H9 (cell line): ENCODE results near the gene OTOGL. TPM values are rescaled to one million over a fixed set of nuclear protein-coding genes. Genes with fewer than 3 reads are reported as not detected.
A peak's percentile ranks its signal among the peaks of the same experiment; 100 is the strongest.

Experiments used
- DNase-seq: peaks from one replicate; pipeline ENCODE4 v3.0.0-alpha.2; 2017
- H2AFZ ChIP-seq: one replicate; pipeline ENCODE4 v1.6.1; 2013; ENCODE audit warnings: mild to moderate bottlenecking, low read length, control low read depth, moderate library complexity
- H2AK5ac ChIP-seq: 2 replicates; pipeline ENCODE4 v1.6.1; 2013; ENCODE audit warnings: low read length, control low read depth, mixed read lengths; ENCODE audit not compliant: insufficient read length
- H2BK120ac ChIP-seq: one replicate; pipeline ENCODE4 v1.6.1; 2013; ENCODE audit warnings: low read depth, mild to moderate bottlenecking, low read length, control low read depth, inconsistent platforms; ENCODE audit not compliant: poor library complexity, severe bottlenecking
- H2BK12ac ChIP-seq: 2 replicates; pipeline ENCODE4 v1.6.1; 2013; ENCODE audit warnings: low read length, control low read depth, mixed read lengths, low read depth; ENCODE audit not compliant: insufficient read length
- H2BK15ac ChIP-seq: 2 replicates; pipeline ENCODE4 v1.6.1; 2013; ENCODE audit warnings: low read depth, low read length, control low read depth
- H2BK20ac ChIP-seq: one replicate; pipeline ENCODE4 v1.6.1; 2013; ENCODE audit warnings: low read depth, mild to moderate bottlenecking, low read length, control low read depth, inconsistent platforms; ENCODE audit not compliant: poor library complexity, severe bottlenecking
- H2BK5ac ChIP-seq: 2 replicates; pipeline ENCODE4 v1.6.1; 2013; ENCODE audit warnings: low read length, control low read depth, mixed read lengths; ENCODE audit not compliant: insufficient read length
- H3K14ac ChIP-seq: 2 replicates; pipeline ENCODE4 v1.6.1; 2013; ENCODE audit warnings: low read length, control low read depth; ENCODE audit not compliant: insufficient read depth
- H3K18ac ChIP-seq: 2 replicates; pipeline ENCODE4 v1.6.1; 2013; ENCODE audit warnings: low read depth, mild to moderate bottlenecking, mixed read lengths, low read length, control low read depth; ENCODE audit not compliant: insufficient read length
- H3K23ac ChIP-seq: 2 replicates; pipeline ENCODE4 v1.6.1; 2013; ENCODE audit warnings: low read length, control low read depth, mixed read lengths, low read depth; ENCODE audit not compliant: insufficient read length
- H3K23me2 ChIP-seq: 2 replicates; pipeline ENCODE4 v1.6.1; 2013; ENCODE audit warnings: low read depth, mild to moderate bottlenecking, mixed read lengths, low read length, control low read depth; ENCODE audit not compliant: insufficient read length, poor library complexity, severe bottlenecking
- H3K27ac ChIP-seq: 2 replicates; pipeline ENCODE4 v1.5.1; 2013; ENCODE audit warnings: low read length, control low read depth, mixed read lengths, low read depth; ENCODE audit not compliant: insufficient read length
- H3K27me3 ChIP-seq: 2 replicates; pipeline ENCODE4 v1.6.1; 2013; ENCODE audit warnings: low read length, control low read depth, inconsistent platforms; ENCODE audit not compliant: insufficient read depth
- H3K4ac ChIP-seq: 2 replicates; pipeline ENCODE4 v1.6.1; 2013; ENCODE audit warnings: low read depth, mild to moderate bottlenecking, control low read depth, inconsistent platforms, low read length, moderate library complexity
- H3K4me1 ChIP-seq: 2 replicates; pipeline ENCODE4 v1.6.1; 2013; ENCODE audit warnings: low read length, control low read depth, inconsistent platforms; ENCODE audit not compliant: insufficient read depth
- H3K4me2 ChIP-seq: 2 replicates; pipeline ENCODE4 v1.6.1; 2013; ENCODE audit warnings: low read length, control low read depth, mixed read lengths; ENCODE audit not compliant: insufficient read length, insufficient read depth
- H3K56ac ChIP-seq: 2 replicates; pipeline ENCODE4 v1.6.1; 2013; ENCODE audit warnings: low read depth, mild to moderate bottlenecking, mixed read lengths, low read length, control low read depth; ENCODE audit not compliant: insufficient read length
- H3K79me1 ChIP-seq: 2 replicates; pipeline ENCODE4 v1.6.1; 2013; ENCODE audit warnings: low read depth, mild to moderate bottlenecking, moderate library complexity, low read length, control low read depth, inconsistent platforms; ENCODE audit not compliant: insufficient read depth, poor library complexity, severe bottlenecking
- H3K79me2 ChIP-seq: 2 replicates; pipeline ENCODE4 v1.6.1; 2013; ENCODE audit warnings: low read length, control low read depth, inconsistent platforms; ENCODE audit not compliant: insufficient read depth
- H3K9ac ChIP-seq: 2 replicates; pipeline ENCODE4 v1.6.1; 2013; ENCODE audit warnings: low read length, control low read depth, mixed read lengths; ENCODE audit not compliant: insufficient read length; ENCODE audit errors: extremely low read depth
- H3K9me3 ChIP-seq: one replicate; pipeline ENCODE4 v1.6.1; 2013; ENCODE audit warnings: low read depth, low read length, inconsistent platforms; ENCODE audit not compliant: control insufficient read depth
- H3T11ph ChIP-seq: one replicate; pipeline ENCODE4 v1.6.1; 2013; ENCODE audit warnings: mild to moderate bottlenecking, low read length, control low read depth, inconsistent platforms
- H4K20me1 ChIP-seq: one replicate; pipeline ENCODE4 v1.6.1; 2013; ENCODE audit not compliant: control insufficient read depth, insufficient read length, insufficient read depth
- H4K5ac ChIP-seq: 2 replicates; pipeline ENCODE4 v1.6.1; 2013; ENCODE audit warnings: low read depth, mild to moderate bottlenecking, mixed read lengths, low read length, control low read depth; ENCODE audit not compliant: insufficient read length
- H4K8ac ChIP-seq: replicated peaks from 2 replicates; pipeline ENCODE4 v1.6.1; 2013; ENCODE audit warnings: low read length, control low read depth, mixed read lengths, low read depth; ENCODE audit not compliant: insufficient read length
- H4K91ac ChIP-seq: 2 replicates; pipeline ENCODE4 v1.6.1; 2013; ENCODE audit warnings: low read depth, mild to moderate bottlenecking, moderate library complexity, mixed read lengths, low read length, control low read depth; ENCODE audit not compliant: insufficient read length
- H3K27ac Mint-ChIP-seq, 3 experiments: 2 replicates in 2 of 3; 3 replicates in 1 of 3; pipeline ENCODE4 v1.8.0; 2020 to 2021; ENCODE audit warnings: mixed read lengths in 3 of 3, mild to moderate bottlenecking in 1 of 3, moderate library complexity in 1 of 3
- H3K27me3 Mint-ChIP-seq: 2 replicates; pipeline ENCODE4 v1.8.0; 2021; ENCODE audit warnings: low read depth, mild to moderate bottlenecking, moderate library complexity, mixed read lengths
- H3K36me3 Mint-ChIP-seq, 3 experiments: 2 replicates in 2 of 3; 3 replicates in 1 of 3; pipeline ENCODE4 v1.8.0; 2020 to 2021; ENCODE audit warnings: low read depth in 3 of 3, mixed read lengths in 3 of 3; ENCODE audit not compliant: insufficient read depth in 1 of 3
- H3K4me1 Mint-ChIP-seq, 2 experiments: 2 replicates each; pipeline ENCODE4 v1.8.0; 2020; ENCODE audit warnings: mixed read lengths in 2 of 2
- H3K4me3 Mint-ChIP-seq, 2 experiments: 2 replicates in 1 of 2; 3 replicates in 1 of 2; pipeline ENCODE4 v1.8.0; 2020 to 2021; ENCODE audit warnings: mild to moderate bottlenecking in 2 of 2, mixed read lengths in 2 of 2, moderate library complexity in 1 of 2
- H3K9me3 Mint-ChIP-seq, 2 experiments: 2 replicates in 1 of 2; 3 replicates in 1 of 2; pipeline ENCODE4 v1.8.0; 2020; ENCODE audit warnings: mild to moderate bottlenecking in 2 of 2, mixed read lengths in 2 of 2, moderate library complexity in 1 of 2
- CTCF ChIP-seq: fragments of 200-600 bp; sonication (generic); conservative IDR thresholded peaks from 3 replicates; pipeline ENCODE4 v1.8.0; 2021; ENCODE audit warnings: antibody characterized with exemption, mild to moderate bottlenecking
- total RNA-seq: library from RNA; stranded (reverse); gene quantifications from 2 replicates; pipeline ENCODE4 v1.2.1, GENCODE V29; 2021

OTOGL gene
- total RNA-seq, 1 experiment from 2014 or later, result 0.11 TPM

GRCh38 chr12:80419644-80420043 is 320.3 kb downstream of the OTOGL start:
- Histone ChIP-seq H3T11ph (no peak overlapping the region), H2BK5ac (no peak overlapping the region), H3K27me3 (no peaks in the 10 kb centered on the region), H3K56ac (no peak overlapping the region), H4K20me1 (no peaks in the 10 kb centered on the region), H3K9me3 (no peaks in the 10 kb centered on the region), H4K8ac (no peak overlapping the region), H3K23ac (no peak overlapping the region), H3K4me1 (no peaks in the 10 kb centered on the region), H2AK5ac (no peak overlapping the region), H2BK12ac (no peak overlapping the region), H3K79me2 (no peaks in the 10 kb centered on the region), H3K9ac (no peak overlapping the region), H2BK15ac (no peak overlapping the region), H4K5ac (no peak overlapping the region), H2BK20ac (no peak overlapping the region), H3K18ac (no peak overlapping the region), H2AFZ (peak overlapping the region; percentile 56), H3K4ac (no peak overlapping the region), H2BK120ac (no peak overlapping the region), H3K23me2 (no peaks in the 10 kb centered on the region), H3K79me1 (no peaks in the 10 kb centered on the region), H4K91ac (no peak overlapping the region), H3K4me2 (no peak overlapping the region), H3K14ac (no peak overlapping the region), H3K27ac (no peak overlapping the region)
- Mint-ChIP-seq H3K27ac (no peak overlapping the region), H3K27me3 (no peaks in the 10 kb centered on the region), H3K9me3 (no peaks in the 10 kb centered on the region), H3K36me3 (no peaks in the 10 kb centered on the region), H3K4me1 (peaks cover 0 to 6% of the 10 kb centered on the region in 2 experiments; a peak in 2 of 4 replicates), H3K4me3 (no peak overlapping the region)
- TF ChIP-seq CTCF, result no peak
- no peak for DNase-seq
